Activated CD4-positive, alpha-beta memory T cell treated with anti-CD3 and anti-CD28 coated beads for 36 hours (primary cell): ENCODE results near the gene TBCB. TPM values are rescaled to one million over a fixed set of nuclear protein-coding genes. Genes with fewer than 3 reads are reported as not detected.

Experiments used
- CTCF ChIA-PET: fragments of 350-600 bp; sonication (Branson Sonifier 250); formaldehyde crosslinking; loops from one replicate; lab custom pipeline; 2021; ENCODE audit warnings: antibody characterized with exemption, inconsistent platforms; lab: Charles Lee
- POLR2A ChIA-PET: fragments of 350-600 bp; sonication (Branson Sonifier 250); formaldehyde crosslinking; loops from one replicate; lab custom pipeline; 2021; ENCODE audit warnings: antibody characterized with exemption; lab: Charles Lee
- DNase-seq: peaks from one replicate; pipeline ENCODE4 v3.0.0-alpha.2; 2020
- H3K27ac Mint-ChIP-seq: one replicate; pipeline ENCODE4 v1.8.0; 2021; ENCODE audit warnings: mixed read lengths
- H3K27me3 Mint-ChIP-seq: one replicate; pipeline ENCODE4 v1.8.0; 2021; ENCODE audit warnings: mixed read lengths
- H3K36me3 Mint-ChIP-seq: one replicate; pipeline ENCODE4 v1.8.0; 2021; ENCODE audit warnings: mixed read lengths
- H3K4me1 Mint-ChIP-seq: one replicate; pipeline ENCODE4 v1.8.0; 2021; ENCODE audit warnings: low read depth, mixed read lengths
- H3K4me3 Mint-ChIP-seq: one replicate; pipeline ENCODE4 v1.8.0; 2021; ENCODE audit warnings: mild to moderate bottlenecking, mixed read lengths
- H3K9me3 Mint-ChIP-seq: one replicate; pipeline ENCODE4 v1.8.0; 2021; ENCODE audit warnings: mixed read lengths
- intact Hi-C: fragments of 100-400 bp; cut with micrococcal nuclease; formaldehyde crosslinking; loops from one replicate; pipeline ENCODE4 v1.15.1; 2023
- total RNA-seq, 2 experiments: library from RNA; stranded (reverse); gene quantifications; one replicate each; pipeline ENCODE4 v1.2.3, GENCODE V29; 2021

The TBCB gene
- total RNA-seq, 2 experiments from 2014 or later: 134 to 137 TPM

DNA sequence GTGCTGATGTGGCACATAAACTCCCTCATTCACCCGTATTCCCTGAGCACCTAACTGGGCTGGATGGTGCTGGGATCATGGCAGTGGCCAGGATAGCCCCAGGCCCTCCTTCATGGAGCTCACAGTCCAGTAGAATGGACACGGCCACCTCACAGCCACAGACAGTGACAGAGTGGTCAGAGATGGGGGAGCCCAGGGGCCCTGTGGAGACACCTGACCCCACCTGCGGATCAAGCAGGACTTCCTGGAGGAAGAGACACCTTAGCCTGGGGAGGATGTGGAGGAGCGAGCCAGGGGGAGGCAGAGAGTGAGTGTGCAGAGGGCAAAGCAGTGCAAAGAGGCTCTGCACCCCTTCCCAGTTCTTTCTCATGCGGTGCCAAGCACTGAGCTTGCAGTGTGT, 25.4 kb upstream of the TBCB start:
- POLR2A ChIA-PET: no interaction called here
- CTCF ChIA-PET: no interaction called here
- H3K36me3 Mint-ChIP-seq: peaks cover 31% of the 10 kb centered on the region
- H3K4me3 Mint-ChIP-seq: no peak overlapping the region
- no peaks in the 10 kb centered on the region for H3K9me3 Mint-ChIP-seq
- no peaks in the 10 kb centered on the region for H3K27me3 Mint-ChIP-seq
- H3K4me1 Mint-ChIP-seq: peaks cover 16% of the 10 kb centered on the region
- no peak for DNase-seq
- H3K27ac Mint-ChIP-seq: no peak overlapping the region
- intact Hi-C loops: no loop called here

- H3K9me3 Mint-ChIP-seq: no peaks in the 10 kb centered on the region
- no peak overlapping the region for H3K4me3 Mint-ChIP-seq
- no peak for DNase-seq
- H3K27me3 Mint-ChIP-seq: no peaks in the 10 kb centered on the region
- H3K27ac Mint-ChIP-seq: no peak overlapping the region
- peaks cover 16% of the 10 kb centered on the region for H3K4me1 Mint-ChIP-seq
- H3K36me3 Mint-ChIP-seq: peaks cover 35% of the 10 kb centered on the region
- CTCF ChIA-PET: no interaction called here
- intact Hi-C loops: no loop called here
- POLR2A ChIA-PET: no interaction called here
These were observed 24.2 kb upstream of the TBCB start for GRCh38 chr19:36090910-36091695.

DNA sequence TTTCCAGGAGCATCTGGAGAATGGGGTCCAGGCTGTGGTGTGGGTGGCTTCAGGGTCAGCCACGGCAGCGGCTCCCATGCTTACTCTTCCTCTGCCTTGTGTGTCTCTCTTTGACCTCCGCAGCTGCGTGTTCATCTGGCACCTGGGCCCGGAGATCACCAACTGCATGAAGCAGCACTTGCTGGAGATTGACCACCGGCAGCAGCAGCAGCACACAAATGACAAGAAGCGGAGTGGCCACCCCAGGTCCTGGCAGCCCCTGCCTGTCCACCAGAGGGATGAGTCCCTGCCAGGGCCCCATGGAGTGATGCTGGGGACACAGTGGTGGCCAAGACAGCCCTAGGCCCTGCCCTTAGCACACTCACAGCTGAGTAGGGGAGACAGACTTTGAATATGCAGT, 22.7 kb upstream of the TBCB start:
- H3K27ac Mint-ChIP-seq: peak overlapping the region; percentile 49
- intact Hi-C loops: loop anchor here (2.0 kb wide), 1 partner anchor 38 kb away; the partner anchor contains the start of genes THAP8 and WDR62
- no peaks in the 10 kb centered on the region for H3K9me3 Mint-ChIP-seq
- peaks cover 16% of the 10 kb centered on the region for H3K4me1 Mint-ChIP-seq
- ChIA-PET CTCF (no interaction called here), POLR2A (no interaction called here)
- no peak for DNase-seq
- H3K4me3 Mint-ChIP-seq: no peak overlapping the region
- H3K36me3 Mint-ChIP-seq: peaks cover 39% of the 10 kb centered on the region
- H3K27me3 Mint-ChIP-seq: no peaks in the 10 kb centered on the region

DNA sequence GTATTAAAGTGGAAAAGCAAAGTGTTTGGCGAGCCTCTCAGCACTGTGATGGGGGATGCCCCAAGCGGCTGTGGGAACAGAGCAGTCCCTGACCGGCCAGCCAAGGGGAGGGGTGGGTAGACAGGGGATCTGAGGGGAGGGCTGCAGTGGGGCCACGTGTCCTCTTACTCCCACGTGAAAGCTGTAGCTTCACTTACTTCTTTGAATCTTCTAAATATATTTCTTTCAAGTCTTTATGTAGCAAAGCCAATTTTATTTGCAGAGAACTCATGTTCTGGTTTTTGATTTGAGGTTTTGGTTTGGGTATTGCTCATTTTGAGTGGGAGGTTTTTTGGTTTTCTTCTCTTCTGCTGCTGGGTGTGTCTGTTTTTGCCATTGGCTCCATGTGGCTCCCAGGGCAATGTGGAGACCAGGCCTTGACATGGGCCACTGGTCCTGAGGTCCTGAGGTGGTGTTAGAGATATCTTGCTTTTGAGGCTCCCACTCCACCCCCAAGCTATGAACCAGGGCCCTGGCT, 22.1 kb upstream of the TBCB start:
- POLR2A ChIA-PET: no interaction called here
- H3K4me3 Mint-ChIP-seq: no peak overlapping the region
- intact Hi-C loops: loop anchor here (2.0 kb wide), 1 partner anchor 38 kb away; the partner anchor contains the start of genes THAP8 and WDR62
- DNase-seq: peak; percentile 59
- peaks cover 34% of the 10 kb centered on the region for H3K36me3 Mint-ChIP-seq
- H3K4me1 Mint-ChIP-seq: peaks cover 16% of the 10 kb centered on the region
- H3K27ac Mint-ChIP-seq: peak overlapping the region; percentile 49
- no peaks in the 10 kb centered on the region for H3K27me3 Mint-ChIP-seq
- CTCF ChIA-PET: no interaction called here
- H3K9me3 Mint-ChIP-seq: no peaks in the 10 kb centered on the region

DNA sequence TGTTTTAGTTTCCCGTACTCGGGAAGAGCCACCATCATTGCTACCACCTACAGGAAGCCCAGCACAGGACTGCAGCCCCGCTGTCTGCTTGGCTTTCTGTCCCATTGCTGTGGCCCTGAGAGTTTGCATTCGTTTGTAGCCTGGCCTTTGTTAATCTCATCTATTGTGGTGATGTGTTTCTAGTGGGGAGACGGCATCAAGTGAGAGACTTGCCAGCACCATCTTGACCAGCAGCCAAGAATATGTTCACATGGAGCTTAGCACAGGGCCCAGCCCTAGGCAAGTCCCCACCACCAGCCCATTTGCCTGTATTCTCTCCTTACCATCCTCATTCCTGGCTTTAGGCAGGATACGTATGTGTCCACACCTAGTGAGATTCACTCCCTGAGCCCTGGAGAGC, 21.6 kb upstream of the TBCB start:
- Mint-ChIP-seq H3K4me1 (peaks cover 16% of the 10 kb centered on the region), H3K27me3 (no peaks in the 10 kb centered on the region), H3K9me3 (no peaks in the 10 kb centered on the region), H3K27ac (no peak overlapping the region), H3K36me3 (peaks cover 33% of the 10 kb centered on the region), H3K4me3 (no peak overlapping the region)
- POLR2A ChIA-PET: no interaction called here
- DNase-seq: no peak
- CTCF ChIA-PET: no interaction called here
- intact Hi-C loops: loop anchor here (2.0 kb wide), 1 partner anchor 39 kb away; the partner anchor contains the start of genes THAP8 and WDR62

DNA sequence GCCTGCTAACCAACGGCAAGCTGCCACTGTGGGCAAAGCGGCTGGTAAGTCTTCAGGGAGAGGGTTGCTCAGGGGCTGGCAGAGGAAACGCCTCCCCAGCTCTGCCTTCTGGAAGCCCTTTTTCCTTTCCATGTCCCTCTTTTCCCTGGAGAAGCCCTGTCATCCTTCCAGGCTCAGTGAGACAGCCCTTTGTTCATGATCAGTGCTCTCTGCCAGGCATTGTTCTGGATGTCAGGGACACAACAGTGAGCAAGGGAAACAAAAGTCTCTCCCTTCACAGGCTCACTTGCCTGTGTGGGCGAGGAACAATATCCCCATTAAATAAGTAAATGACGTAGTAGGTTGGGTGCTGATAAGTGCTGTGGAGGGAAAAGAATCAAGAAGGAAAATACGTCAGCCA, 18.2 kb upstream of the TBCB start:
- peaks cover 24% of the 10 kb centered on the region for H3K36me3 Mint-ChIP-seq
- H3K9me3 Mint-ChIP-seq: no peaks in the 10 kb centered on the region
- no peak overlapping the region for H3K27ac Mint-ChIP-seq
- DNase-seq: no peak
- intact Hi-C loops: loop anchor here (5.0 kb wide), 1 partner anchor 660 kb away; no protein-coding TSS in a partner anchor
- no peak overlapping the region for H3K4me3 Mint-ChIP-seq
- POLR2A ChIA-PET: no interaction called here
- CTCF ChIA-PET: no interaction called here
- H3K27me3 Mint-ChIP-seq: no peaks in the 10 kb centered on the region
- H3K4me1 Mint-ChIP-seq: peaks cover 16% of the 10 kb centered on the region

DNA sequence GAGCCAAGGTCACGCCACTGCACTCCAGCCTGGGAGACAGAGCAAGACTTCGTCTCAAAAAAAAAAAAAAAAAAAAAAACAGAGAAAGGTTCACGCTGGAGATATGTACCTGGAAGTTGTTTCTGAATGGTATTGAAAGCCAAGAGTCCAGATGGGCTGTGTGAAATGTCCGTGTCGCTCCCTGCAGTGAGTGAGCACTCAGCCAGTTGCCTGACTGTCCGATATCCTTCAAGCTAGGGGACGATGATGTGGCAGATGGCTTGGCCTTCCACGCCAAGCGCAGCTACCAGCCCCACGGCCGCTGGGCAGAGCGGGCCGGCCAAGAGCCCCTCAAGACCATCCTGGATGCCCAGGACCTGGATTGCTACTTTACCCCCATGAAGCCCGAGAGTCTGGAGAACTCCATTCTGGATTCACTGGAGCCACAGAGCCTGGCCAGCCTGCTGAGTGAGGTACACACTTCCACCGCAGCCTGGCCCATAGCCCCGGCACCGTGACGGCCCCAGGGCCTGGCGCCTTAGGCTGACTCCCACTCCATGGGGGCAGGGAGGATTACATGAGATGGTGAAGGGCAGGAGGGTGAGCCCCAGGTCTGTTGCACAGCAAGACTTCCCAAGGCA, 16.0 kb upstream of the TBCB start:
- no peak overlapping the region for H3K4me3 Mint-ChIP-seq
- H3K36me3 Mint-ChIP-seq: peaks cover 23% of the 10 kb centered on the region
- no peak for DNase-seq
- CTCF ChIA-PET: interaction anchor here (1.5 kb wide), 1 partner anchor 29 kb away, joined by 3 read pairs; no protein-coding TSS in a partner anchor
- H3K9me3 Mint-ChIP-seq: no peaks in the 10 kb centered on the region
- POLR2A ChIA-PET: no interaction called here
- H3K27ac Mint-ChIP-seq: no peak overlapping the region
- H3K27me3 Mint-ChIP-seq: no peaks in the 10 kb centered on the region
- intact Hi-C loops: loop anchor here (5.0 kb wide), 1 partner anchor 662 kb away; no protein-coding TSS in a partner anchor
- H3K4me1 Mint-ChIP-seq: no peaks in the 10 kb centered on the region

- Mint-ChIP-seq H3K36me3 (peaks cover 17% of the 10 kb centered on the region), H3K9me3 (no peaks in the 10 kb centered on the region), H3K27ac (no peak overlapping the region), H3K27me3 (no peaks in the 10 kb centered on the region), H3K4me3 (no peak overlapping the region), H3K4me1 (no peaks in the 10 kb centered on the region)
- CTCF ChIA-PET: interaction anchor here (1.5 kb wide), 1 partner anchor 28 kb away, joined by 3 read pairs; no protein-coding TSS in a partner anchor
- POLR2A ChIA-PET: interaction anchor here (1.4 kb wide), 1 partner anchor 15 kb away, joined by 3 read pairs; the partner anchor contains the start of gene TBCB
- intact Hi-C loops: no loop called here
- DNase-seq: no peak
These were observed 14.8 kb upstream of the TBCB start for GRCh38 chr19:36100476-36100875.

DNA sequence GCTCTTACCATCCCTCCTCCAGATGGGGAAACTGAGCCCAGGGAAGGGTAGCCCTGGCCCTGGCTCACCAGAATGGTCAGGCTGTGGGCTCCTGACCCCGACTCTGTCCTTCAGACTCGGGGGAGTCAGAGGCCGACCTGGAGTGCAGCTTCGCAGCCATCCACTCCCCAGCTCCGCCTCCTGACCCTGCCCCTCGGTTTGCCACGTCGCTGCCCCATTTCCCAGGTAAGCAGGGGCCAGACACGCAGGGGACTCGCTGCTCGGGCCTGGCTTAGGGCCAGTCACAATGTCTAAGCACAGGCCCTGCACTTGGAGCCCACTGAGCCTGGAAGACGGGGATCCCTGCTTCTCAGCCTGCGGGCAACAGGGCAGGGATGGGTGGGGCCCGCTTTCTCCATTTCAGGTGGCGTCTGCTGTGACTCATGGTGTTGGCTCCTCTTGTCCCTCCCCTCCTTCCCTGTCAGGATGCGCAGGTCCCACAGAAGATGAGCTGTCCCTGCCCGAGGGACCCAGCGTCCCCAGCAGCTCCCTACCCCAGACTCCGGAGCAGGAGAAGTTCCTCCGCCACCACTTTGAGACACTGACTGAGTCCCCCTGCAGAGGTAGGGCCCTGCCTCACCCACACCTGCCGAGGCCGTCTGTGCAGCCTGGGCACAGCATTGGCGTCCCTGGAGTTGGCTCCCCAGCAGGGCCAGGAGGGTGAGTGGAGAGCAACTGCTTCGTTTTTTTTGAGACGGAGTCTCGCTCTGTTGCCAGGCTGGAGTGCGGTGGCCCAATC, 13.5 kb upstream of the TBCB start:
- Mint-ChIP-seq H3K4me1 (no peaks in the 10 kb centered on the region), H3K4me3 (no peak overlapping the region), H3K27ac (no peak overlapping the region), H3K36me3 (peaks cover 18% of the 10 kb centered on the region), H3K27me3 (no peaks in the 10 kb centered on the region), H3K9me3 (no peaks in the 10 kb centered on the region)
- intact Hi-C loops: no loop called here
- ChIA-PET CTCF (no interaction called here), POLR2A (no interaction called here)
- no peak for DNase-seq

DNA sequence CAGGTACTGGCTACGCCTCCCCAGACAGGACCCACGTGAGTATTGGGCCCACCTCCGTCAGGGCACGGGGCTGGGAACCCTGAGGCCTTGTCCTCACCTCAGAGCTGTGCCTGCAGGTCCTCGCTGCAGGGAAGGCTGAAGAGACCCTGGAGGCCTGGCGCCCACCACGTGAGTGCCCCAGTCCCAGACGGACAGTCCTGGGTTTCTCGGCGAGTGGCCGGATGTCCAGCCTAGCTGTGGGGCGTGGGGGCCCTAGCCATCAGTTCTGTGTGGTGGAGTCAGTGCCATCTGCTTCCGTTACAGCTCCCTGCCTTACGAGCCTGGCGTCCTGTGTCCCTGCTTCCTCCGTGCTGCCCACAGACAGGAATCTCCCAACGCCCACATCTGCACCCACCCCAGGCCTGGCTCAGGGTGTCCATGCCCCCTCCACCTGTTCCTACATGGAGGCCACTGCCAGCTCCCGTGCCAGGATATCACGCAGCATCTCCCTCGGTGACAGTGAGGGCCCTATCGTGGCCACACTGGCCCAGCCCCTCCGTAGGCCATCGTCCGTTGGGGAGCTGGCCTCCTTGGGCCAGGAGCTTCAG, 12.1 kb upstream of the TBCB start:
- CTCF ChIA-PET: no interaction called here
- no peaks in the 10 kb centered on the region for H3K27me3 Mint-ChIP-seq

DNA sequence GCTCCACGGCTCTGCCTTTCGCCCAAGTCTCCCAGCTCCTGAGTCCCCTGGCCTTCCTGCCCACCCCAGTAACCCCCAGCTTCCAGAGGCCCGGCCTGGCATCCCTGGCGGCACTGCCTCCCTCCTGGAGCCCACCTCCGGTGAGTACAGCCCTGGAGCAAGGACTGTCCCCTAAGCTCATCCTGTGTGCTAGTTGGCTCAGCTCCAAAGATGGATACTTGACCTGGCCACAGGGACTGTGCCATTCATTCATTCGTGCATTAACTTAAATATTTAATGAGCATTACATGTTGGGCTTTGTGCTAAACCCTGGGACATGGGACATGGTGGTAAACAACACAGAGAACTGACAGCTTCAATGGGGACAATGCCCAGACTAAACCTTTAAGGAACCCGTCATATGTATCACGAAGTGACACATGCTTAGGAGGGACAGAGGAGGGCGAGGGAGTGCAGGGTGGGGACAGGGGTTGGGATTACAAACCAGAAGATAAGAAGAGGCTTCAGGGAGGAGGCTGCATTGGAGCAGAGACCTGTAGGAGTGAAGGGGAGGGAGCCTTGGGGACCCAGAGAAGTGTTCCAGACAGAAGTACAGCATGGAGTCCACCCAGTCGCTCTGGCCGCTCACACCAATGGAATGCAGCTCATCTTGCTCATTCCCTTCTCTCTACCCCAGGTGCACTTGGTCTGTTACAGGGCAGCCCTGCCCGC, 11.3 kb upstream of the TBCB start:
- Mint-ChIP-seq H3K36me3 (peaks cover 11% of the 10 kb centered on the region), H3K27me3 (no peaks in the 10 kb centered on the region), H3K4me1 (no peaks in the 10 kb centered on the region), H3K4me3 (no peak overlapping the region), H3K27ac (no peak overlapping the region), H3K9me3 (no peaks in the 10 kb centered on the region)
- ChIA-PET CTCF (no interaction called here), POLR2A (interaction anchor here (1.5 kb wide), 1 partner anchor 11 kb away, joined by 5 read pairs; the partner anchor contains the start of genes POLR2I and TBCB)
- no peak for DNase-seq
- intact Hi-C loops: no loop called here

More for the DNA sequence above, 12.1 kb upstream of the TBCB start:
- DNase-seq: no peak
- Mint-ChIP-seq H3K4me3 (no peak overlapping the region), H3K36me3 (peaks cover 11% of the 10 kb centered on the region), H3K27ac (no peak overlapping the region), H3K4me1 (no peaks in the 10 kb centered on the region), H3K9me3 (no peaks in the 10 kb centered on the region)
- intact Hi-C loops: no loop called here
- POLR2A ChIA-PET: interaction anchor here (1.5 kb wide), 1 partner anchor 12 kb away, joined by 5 read pairs; the partner anchor contains the start of genes POLR2I and TBCB
